Lung (tissue), 12 donors: Measurements from ENCODE around the gene ANGPTL3. TPM values are rescaled to one million over a fixed set of nuclear protein-coding genes. Genes with fewer than 3 reads are reported as not detected.

Source experiments
- ATAC-seq: fragments of 200-7000 bp; cut with Tn5 transposase; one replicate; pipeline ENCODE4 v1.9.1; 2020; ENCODE audit warnings: moderate number of reproducible peaks; ENCODE audit not compliant: insufficient read depth, low FRiP score
- DNase-seq, 3 donors: peaks; one replicate each; pipeline ENCODE4 v3.0.0-alpha.2; 2013 to 2017
- H3K27ac ChIP-seq, 2 donors: one replicate each; pipeline ENCODE4 v1.5.1; 2013; ENCODE audit warnings: mild to moderate bottlenecking in 2 of 2, moderate library complexity in 2 of 2, control low read depth in 1 of 2, inconsistent platforms in 1 of 2, low read depth in 1 of 2, low read length in 1 of 2
- H3K27me3 ChIP-seq, 3 donors: one replicate each; pipeline ENCODE4 v1.5.1; 2013; ENCODE audit warnings: low read length in 2 of 3; ENCODE audit not compliant: control insufficient read depth in 3 of 3, insufficient read depth in 3 of 3
- H3K36me3 ChIP-seq, 4 donors: one replicate each; pipeline ENCODE4 v1.5.1; 2013; ENCODE audit warnings: low read length in 4 of 4, mild to moderate bottlenecking in 1 of 4, moderate library complexity in 1 of 4; ENCODE audit not compliant: control insufficient read depth in 4 of 4, insufficient read depth in 4 of 4
- H3K4me1 ChIP-seq, 5 donors: one replicate each; pipeline ENCODE4 v1.5.1; 2013; ENCODE audit warnings: low read length in 5 of 5, mild to moderate bottlenecking in 2 of 5, moderate library complexity in 1 of 5; ENCODE audit not compliant: control insufficient read depth in 5 of 5, insufficient read depth in 5 of 5
- H3K4me3 ChIP-seq: one replicate; pipeline ENCODE4 v1.5.1; 2013; ENCODE audit warnings: mild to moderate bottlenecking, control low read depth, moderate library complexity
- H3K9ac ChIP-seq, 2 donors: one replicate each; pipeline ENCODE4 v1.5.1; 2013; ENCODE audit warnings: low read length in 2 of 2, control low read depth in 1 of 2; ENCODE audit not compliant: insufficient read depth in 1 of 2
- H3K9me3 ChIP-seq, 4 donors: one replicate each; pipeline ENCODE4 v1.5.1; 2013; ENCODE audit warnings: low read length in 3 of 4, mild to moderate bottlenecking in 1 of 4, moderate library complexity in 1 of 4; ENCODE audit not compliant: control insufficient read depth in 4 of 4, insufficient read depth in 3 of 4
- CTCF ChIP-seq: IDR thresholded peaks from 2 replicates; pipeline ENCODE4 v1.5.1; 2012; ENCODE audit warnings: mild to moderate bottlenecking; ENCODE audit errors: control extremely low read depth, extremely low read depth
- WGBS, 2 donors: extraction: QIAGEN DNeasy Blood & Tissue Kit; methylation state at CpG; one replicate each; pipeline ENCODE4 v1.1.7; 2013; 5-methylcytosine and 5-hydroxymethylcytosine counted together
- polyA plus RNA-seq, 2 donors: library from polyadenylated mRNA; stranded (reverse); fragments of 200-250 nt; gene quantifications; one replicate each; pipeline ENCODE4 v1.2.1, GENCODE V29; 2013
- total RNA-seq, 2 donors: library from RNA; depleted of rRNA in 1 of 2; stranded (reverse); fragments of >200 nt in 1 of 2; gene quantifications; one replicate each; pipeline ENCODE4 v1.2.1, GENCODE V29; 2014 to 2021
- donor health status: control.
- donor health status: control.
- donor health status: Bipolar disorder and iron deficiency.
- donor health status: healthy.
- donor health status: DM: yes; HTN: yes; CAD: no.

The ANGPTL3 gene
- total and polyA plus RNA-seq, 4 donors: 0.06 TPM; not detected in 3

- no peak for ATAC-seq
Measured at GRCh38 chr1:62588000-62588399, 9.3 kb upstream of the ANGPTL3 start.

DNA sequence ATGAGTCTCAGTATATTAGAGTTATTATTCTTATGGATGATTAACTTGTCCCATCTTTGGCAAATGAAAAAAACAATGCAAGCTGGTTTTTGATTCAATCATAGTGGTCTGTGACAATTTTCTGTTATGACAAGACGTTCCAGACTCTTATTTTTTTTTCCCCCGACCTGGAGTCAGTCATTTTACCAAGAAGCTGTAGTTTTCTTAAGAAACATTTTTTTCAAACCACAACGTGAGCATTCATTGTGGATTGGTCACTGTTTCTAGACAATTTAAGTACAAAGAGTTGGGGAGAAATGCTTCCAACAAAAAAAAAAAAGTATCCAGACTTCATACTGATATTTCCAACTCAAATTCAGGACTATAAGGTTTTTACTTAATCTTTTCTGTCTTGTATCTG lies 8.0 kb upstream of the ANGPTL3 start:
- H3K9me3 ChIP-seq: no peaks in the 10 kb centered on the region
- no peak for DNase-seq
- 89 to 96% methylated on average over 3 of the region's 3 CpGs for WGBS, 2 donors
- no peak overlapping the region for H3K4me3 ChIP-seq
- no peak overlapping the region for H3K27ac ChIP-seq
- no peak for ATAC-seq
- H3K9ac ChIP-seq: no peak overlapping the region
- H3K4me1 ChIP-seq: no peaks in the 10 kb centered on the region
- no peak for TF ChIP-seq CTCF
- no peaks in the 10 kb centered on the region for H3K27me3 ChIP-seq
- H3K36me3 ChIP-seq: peaks cover 0 to 9% (median 2%) of the 10 kb centered on the region in 4 donors

More at GRCh38 chr1:62588000-62588399, 9.3 kb upstream of the ANGPTL3 start:
- Histone ChIP-seq H3K9me3 (no peaks in the 10 kb centered on the region), H3K27me3 (no peaks in the 10 kb centered on the region), H3K9ac (no peak overlapping the region), H3K27ac (no peak overlapping the region), H3K36me3 (peaks cover 0 to 9% (median 3%) of the 10 kb centered on the region in 4 donors), H3K4me1 (no peaks in the 10 kb centered on the region), H3K4me3 (no peak overlapping the region)
- no peak for TF ChIP-seq CTCF
- no peak for DNase-seq

DNA sequence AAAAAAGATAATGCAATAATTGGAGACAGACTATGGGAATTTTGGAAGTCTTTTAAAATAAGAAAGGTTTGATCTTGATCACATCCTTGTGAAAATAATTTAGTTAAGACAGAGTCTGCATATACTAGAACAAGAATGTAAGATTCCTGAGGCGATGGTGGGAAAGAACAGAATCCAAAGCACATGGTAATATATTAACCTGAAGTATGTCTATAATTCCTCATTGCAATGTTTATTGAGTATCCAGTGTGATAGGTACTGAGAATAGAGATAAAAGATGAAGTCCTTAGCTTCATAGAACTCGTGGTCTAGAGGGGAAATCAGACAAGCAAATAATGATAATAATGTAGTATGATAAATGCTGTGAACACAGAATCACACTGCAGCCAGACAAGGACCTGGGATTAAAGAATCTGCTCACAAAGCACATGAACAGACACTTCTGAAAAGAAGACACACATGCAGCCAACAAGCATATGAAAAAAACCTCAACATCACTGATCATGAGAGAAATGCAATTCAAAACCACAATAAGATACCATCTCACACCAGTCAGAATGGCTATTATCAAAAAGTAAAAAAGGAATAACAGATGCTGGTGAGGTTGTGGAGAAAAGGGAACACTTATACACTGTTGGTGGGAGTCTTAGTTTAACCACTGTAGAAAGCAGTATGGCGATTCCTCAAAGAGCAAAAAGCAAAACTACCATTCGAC lies 6.9 kb upstream of the ANGPTL3 start:
- DNase-seq: no peak
- H3K27me3 ChIP-seq: no peaks in the 10 kb centered on the region
- H3K36me3 ChIP-seq: peaks cover 0 to 9% (median 2%) of the 10 kb centered on the region in 4 donors
- 80 to 86% methylated on average over 4 of the region's 4 CpGs for WGBS, 2 donors
- no peak for TF ChIP-seq CTCF
- no peak overlapping the region for H3K9ac ChIP-seq
- no peak overlapping the region for H3K27ac ChIP-seq
- no peaks in the 10 kb centered on the region for H3K9me3 ChIP-seq
- no peak overlapping the region for H3K4me3 ChIP-seq
- no peak for ATAC-seq
- H3K4me1 ChIP-seq: no peaks in the 10 kb centered on the region

DNA sequence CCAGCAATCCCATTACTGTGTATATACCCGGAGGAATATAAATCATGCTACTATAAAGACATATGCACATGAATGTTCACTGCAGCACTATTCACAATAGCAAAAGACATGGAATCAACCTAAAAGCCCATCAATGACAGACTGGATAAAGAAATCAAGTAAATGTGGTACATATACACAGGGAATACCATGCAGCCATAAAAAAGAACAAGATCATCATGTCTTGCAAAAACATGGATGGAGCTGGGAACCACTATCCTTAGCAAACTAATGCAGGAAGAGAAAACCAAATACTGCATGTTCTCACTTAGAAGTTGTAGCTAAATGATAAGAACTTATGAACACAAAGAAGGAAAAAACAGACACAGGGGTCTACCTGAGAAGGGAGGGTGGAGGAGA lies 6.4 kb upstream of the ANGPTL3 start:
- DNase-seq: no peak
- Histone ChIP-seq H3K27me3 (no peaks in the 10 kb centered on the region), H3K9ac (no peak overlapping the region), H3K27ac (no peak overlapping the region), H3K4me3 (no peak overlapping the region), H3K4me1 (no peaks in the 10 kb centered on the region), H3K36me3 (peaks cover 0 to 4% (median 1%) of the 10 kb centered on the region in 4 donors), H3K9me3 (no peaks in the 10 kb centered on the region)
- no peak for ATAC-seq
- TF ChIP-seq CTCF: no peak
- 96 to 100% methylated on average over 1 of the region's 1 CpG for WGBS, 2 donors
